ENCODE data around the gene IGF1R.

The IGF1R gene

GRCh38 chr15:98843844-98844243, 195.5 kb downstream of the IGF1R start:
- no peak for DNase-seq

- DNase-seq: no peak
These were observed 195.9 kb downstream of the IGF1R start for GRCh38 chr15:98844261-98844660.

- no peak for DNase-seq
These were observed 197.0 kb downstream of the IGF1R start for GRCh38 chr15:98845138-98845884.

GRCh38 chr15:98850961-98851572, 202.7 kb downstream of the IGF1R start:
- peak; percentile 55 for DNase-seq

- peak; percentile 82 for DNase-seq
These were observed 204.8 kb downstream of the IGF1R start for GRCh38 chr15:98853161-98853560.

- no peak for DNase-seq
These were observed 205.5 kb downstream of the IGF1R start for GRCh38 chr15:98853617-98854420.

- DNase-seq: no peak
These were observed 206.2 kb downstream of the IGF1R start for GRCh38 chr15:98854496-98854895.

- no peak for DNase-seq
These were observed 206.9 kb downstream of the IGF1R start for GRCh38 chr15:98855067-98855814.

GRCh38 chr15:98855815-98856531, 207.6 kb downstream of the IGF1R start:
- peak; percentile 19 for DNase-seq

- DNase-seq: no peak
These were observed 208.2 kb downstream of the IGF1R start for GRCh38 chr15:98856532-98856907.

GRCh38 chr15:98858610-98859023, 210.3 kb downstream of the IGF1R start:
- no peak for DNase-seq

- DNase-seq: no peak
These were observed 210.8 kb downstream of the IGF1R start for GRCh38 chr15:98859149-98859548.

- DNase-seq: no peak
These were observed 212.1 kb downstream of the IGF1R start for GRCh38 chr15:98860281-98861041.

- DNase-seq: no peak
These were observed 212.8 kb downstream of the IGF1R start for GRCh38 chr15:98861188-98861587.

GRCh38 chr15:98863983-98864382, 215.6 kb downstream of the IGF1R start:
- DNase-seq: no peak

GRCh38 chr15:98865397-98866339, 217.3 kb downstream of the IGF1R start:
- peak; percentile 84 for DNase-seq

- DNase-seq: peak; percentile 84
These were observed 218.2 kb downstream of the IGF1R start for GRCh38 chr15:98866511-98866910.

- DNase-seq: no peak
These were observed 220.2 kb downstream of the IGF1R start for GRCh38 chr15:98868564-98868963.

- no peak for DNase-seq
These were observed 222.4 kb downstream of the IGF1R start for GRCh38 chr15:98870788-98871187.

- no peak for DNase-seq
These were observed 224.4 kb downstream of the IGF1R start for GRCh38 chr15:98872774-98873173.

Data from NCI-H526 treated with DMSO at 0.1 percent for 48 hours (cell line).